A673 (cell line): ENCODE results near the gene CDIPT. TPM values are rescaled to one million over a fixed set of nuclear protein-coding genes. Genes with fewer than 3 reads are reported as not detected.

Experiments used
- BruUV-seq: library from RNA; stranded (reverse); fragments of 400-500 nt; replicated peaks from 2 replicates; lab custom pipeline; 2021; lab: Mats Ljungman, UMichigan
- CTCF ChIA-PET: fragments of 300-600 bp; sonication (Branson Sonifier 250); formaldehyde crosslinking; loops from one replicate; lab custom pipeline; 2022; ENCODE audit warnings: antibody characterized with exemption; lab: Charles Lee
- POLR2A ChIA-PET: fragments of 300-600 bp; sonication (Branson Sonifier 250); formaldehyde crosslinking; loops from one replicate; lab custom pipeline; 2022; ENCODE audit warnings: antibody characterized with exemption; ENCODE audit not compliant: low non-redundant PET; lab: Charles Lee
- DNase-seq: peaks from one replicate; pipeline ENCODE4 v3.0.0-alpha.2; 2015; ENCODE audit warnings: low spot score
- H3K27ac ChIP-seq: fragments of 200-600 bp; sonication (generic); 2 replicates; pipeline ENCODE4 v1.5.1; 2016; ENCODE audit warnings: mixed run types, low read depth, mild to moderate bottlenecking, mixed read lengths, antibody characterized with exemption, low read length; ENCODE audit not compliant: poor library complexity, severe bottlenecking
- H3K27me3 ChIP-seq: fragments of 200-600 bp; sonication (generic); replicated peaks from 2 replicates; pipeline ENCODE4 v1.6.1; 2017; ENCODE audit warnings: mixed run types, low read depth, mild to moderate bottlenecking, mixed read lengths, antibody characterized with exemption, low read length; ENCODE audit not compliant: insufficient read depth, poor library complexity
- H3K36me3 ChIP-seq: fragments of 200-600 bp; sonication (generic); 2 replicates; pipeline ENCODE4 v1.6.1; 2016; ENCODE audit warnings: mixed run types, mild to moderate bottlenecking, mixed read lengths, antibody characterized with exemption, low read length; ENCODE audit not compliant: insufficient read depth, poor library complexity, severe bottlenecking
- H3K4me1 ChIP-seq: fragments of 200-600 bp; sonication (generic); 2 replicates; pipeline ENCODE4 v1.6.1; 2017; ENCODE audit warnings: mixed run types, mild to moderate bottlenecking, mixed read lengths, antibody characterized with exemption, low read length; ENCODE audit not compliant: insufficient read depth, poor library complexity, severe bottlenecking
- H3K4me3 ChIP-seq: fragments of 200-600 bp; sonication (generic); 2 replicates; pipeline ENCODE4 v1.5.1; 2016; ENCODE audit warnings: low read depth, mixed run types, mild to moderate bottlenecking, mixed read lengths, low read length; ENCODE audit not compliant: poor library complexity, severe bottlenecking
- H3K9me3 ChIP-seq: fragments of 200-600 bp; sonication (generic); 2 replicates; pipeline ENCODE4 v1.6.1; 2016; ENCODE audit warnings: mixed run types, low read depth, mild to moderate bottlenecking, mixed read lengths, antibody characterized with exemption, low read length; ENCODE audit not compliant: poor library complexity, severe bottlenecking
- CTCF ChIP-seq: fragments of 300-800, 200-600 bp; sonication (generic); conservative IDR thresholded peaks from 2 replicates; pipeline ENCODE4 v1.5.1; 2017; ENCODE audit warnings: low read depth, mild to moderate bottlenecking, antibody characterized with exemption, low read length, moderate library complexity, mixed read lengths
- EZH2 ChIP-seq: fragments of 200-600 bp; sonication (generic); IDR thresholded peaks from 2 replicates; pipeline ENCODE4 v1.6.1; 2017; ENCODE audit warnings: borderline replicate concordance, low read depth, mild to moderate bottlenecking, mixed read lengths, antibody characterized with exemption, low read length; ENCODE audit not compliant: poor library complexity, severe bottlenecking
- intact Hi-C: fragments of 100-400 bp; cut with micrococcal nuclease; formaldehyde crosslinking; loops from one replicate; pipeline ENCODE4 v1.10.0; 2022; ENCODE audit not compliant: unreplicated experiment
- total RNA-seq: library from RNA; stranded (reverse); gene quantifications from 2 replicates; pipeline ENCODE4 v1.2.3, GENCODE V29; 2021

CDIPT gene
- total RNA-seq, 1 experiment from 2014 or later, result 51.7 TPM

DNA sequence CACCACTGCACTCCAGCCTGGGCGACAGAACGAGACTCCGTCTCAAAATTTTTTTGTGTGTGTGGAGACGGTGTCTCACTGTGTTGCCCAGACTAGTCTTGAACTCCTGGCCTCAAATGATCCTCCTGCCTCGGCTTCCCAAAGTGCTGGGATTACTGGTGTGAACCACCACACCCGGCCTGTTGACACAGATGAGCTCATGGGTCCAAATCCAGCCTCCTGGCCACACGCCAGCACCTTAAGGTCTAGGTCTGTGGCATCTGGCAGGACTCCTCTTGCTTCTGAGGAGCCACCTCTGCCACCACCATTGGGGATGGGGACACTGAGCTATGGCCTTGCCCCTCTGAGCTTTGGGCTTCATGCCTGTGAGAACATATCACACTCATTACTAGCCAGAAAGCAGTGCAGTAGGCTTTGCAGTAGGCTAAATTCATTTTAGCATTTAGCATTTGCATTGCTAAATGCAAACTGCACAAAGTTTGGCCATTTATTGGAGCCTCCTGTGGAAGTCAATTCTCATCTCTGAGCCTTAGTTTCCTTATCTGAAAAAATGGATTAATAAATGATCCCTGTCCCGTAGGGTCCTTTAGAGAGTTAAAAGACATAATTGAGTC, 5.5 kb upstream of the CDIPT start:
- POLR2A ChIA-PET, result no interaction called here
- Histone ChIP-seq H3K4me1 (peaks cover 4% of the 10 kb centered on the region), H3K36me3 (no peaks in the 10 kb centered on the region), H3K27ac (no peak overlapping the region), H3K4me3 (no peak overlapping the region), H3K9me3 (no peaks in the 10 kb centered on the region), H3K27me3 (no peaks in the 10 kb centered on the region)
- intact Hi-C loops, result loop anchor here (10.0 kb wide), 1 partner anchor 54 kb away; the partner anchor contains the start of genes PAGR1 and PRRT2
- CTCF ChIA-PET, result interaction anchor here (1.0 kb wide), 1 partner anchor 20 kb away, joined by 7 read pairs; no protein-coding TSS in a partner anchor
- TF ChIP-seq CTCF (no peak), EZH2 (no peak)
- no peak for DNase-seq
- no TSS peak for BruUV-seq

DNA sequence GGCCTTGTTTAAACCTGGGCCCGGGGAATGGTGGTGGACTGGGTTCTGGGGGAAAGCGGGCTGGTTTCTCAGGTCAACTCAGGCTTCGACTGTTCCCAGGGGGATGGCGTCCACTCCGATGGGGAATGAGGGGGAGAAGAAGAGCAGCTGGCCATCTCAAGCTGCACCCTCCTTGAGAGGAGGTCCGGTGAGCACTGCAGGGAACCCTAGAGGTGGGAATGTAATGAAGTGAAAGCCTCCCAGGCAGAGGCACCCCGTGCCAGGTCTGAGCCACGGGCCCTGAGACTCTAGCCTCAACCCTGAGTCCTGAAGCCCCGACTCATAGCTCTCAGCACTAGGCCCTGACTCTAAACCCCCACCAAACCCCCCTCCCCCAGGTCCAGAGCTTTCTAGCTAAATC, 1.2 kb upstream of the CDIPT start:
- intact Hi-C loops, result loop anchor here (10.0 kb wide), 1 partner anchor 49 kb away; the partner anchor contains the start of genes PAGR1 and PRRT2
- peaks cover 6% of the 10 kb centered on the region for H3K36me3 ChIP-seq
- no peak overlapping the region for H3K4me3 ChIP-seq
- H3K4me1 ChIP-seq, result peaks cover 4% of the 10 kb centered on the region
- no peaks in the 10 kb centered on the region for H3K9me3 ChIP-seq
- POLR2A ChIA-PET, result interaction anchor here (0.7 kb wide), 1 partner anchor 169 kb away, joined by 4 read pairs; no protein-coding TSS in a partner anchor
- BruUV-seq, result no TSS peak
- DNase-seq, result no peak
- CTCF ChIA-PET, result no interaction called here
- no peak overlapping the region for H3K27ac ChIP-seq
- H3K27me3 ChIP-seq, result no peaks in the 10 kb centered on the region
- no peak for TF ChIP-seq CTCF
- no peak for TF ChIP-seq EZH2

- no peaks in the 10 kb centered on the region for H3K27me3 ChIP-seq
- no peak for TF ChIP-seq EZH2
- 0 out of 2 replicates have a peak, but pooled peaks have one; percentile 1 for TF ChIP-seq CTCF
- no TSS peak for BruUV-seq
- POLR2A ChIA-PET, result no interaction called here
- CTCF ChIA-PET, result interaction anchor here (0.5 to 1.1 kb wide), 3 partner anchors 15 to 148 kb away, joined by 6 to 7 read pairs (median 7); partner anchors contain the start of gene MAZ
- H3K4me1 ChIP-seq, result peaks cover 4% of the 10 kb centered on the region
- DNase-seq, result no peak
- intact Hi-C loops, result loop anchor here (2.0 to 10.0 kb wide), 2 partner anchors 49 to 99 kb away; partner anchors contain the start of genes PAGR1, PRRT2 and TMEM219
- H3K27ac ChIP-seq, result peak overlapping the region; percentile 99
- peak overlapping the region; percentile 96 for H3K4me3 ChIP-seq
- no peaks in the 10 kb centered on the region for H3K9me3 ChIP-seq
- peaks cover 11% of the 10 kb centered on the region for H3K36me3 ChIP-seq
Observed at GRCh38 chr16:29863669-29863984, 601 bp upstream of the CDIPT start.
